ENCODE results near the gene SRRM5. TPM values are rescaled to one million over a fixed set of nuclear protein-coding genes. Genes with fewer than 3 reads are reported as not detected.

SRRM5 gene
- total and polyA plus RNA-seq, 2 experiments from 2014 or later: 0.08 TPM; not detected in 1

DNA sequence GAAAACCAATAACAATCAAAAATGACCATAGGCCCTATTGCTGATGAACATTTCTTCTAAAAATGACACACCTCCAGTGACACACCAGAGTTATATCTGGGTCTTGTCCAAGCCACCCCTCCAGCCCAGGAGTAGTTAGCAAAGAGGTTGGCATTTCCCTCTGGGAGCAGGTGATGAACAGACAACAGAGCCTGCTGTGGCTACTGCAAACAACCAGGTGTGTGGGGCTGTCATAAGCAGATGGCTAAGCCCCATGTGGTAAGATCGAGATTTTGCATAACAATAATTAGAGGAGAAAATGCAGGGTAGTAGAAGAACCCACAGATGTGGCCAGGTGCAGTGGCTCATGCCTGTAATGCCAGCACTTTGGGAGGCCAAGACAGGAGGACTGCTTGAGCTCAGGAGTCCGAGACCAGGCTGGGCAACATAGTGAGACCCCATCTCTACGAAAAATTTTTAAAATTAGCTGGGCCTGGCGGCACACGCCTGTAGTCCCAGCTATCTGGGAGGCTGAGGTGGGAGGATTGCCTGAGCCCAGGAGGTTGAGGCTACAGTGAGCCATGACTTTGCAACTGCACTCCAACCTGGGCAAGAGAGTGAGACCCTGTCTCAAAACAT lies 41.6 kb upstream of the SRRM5 start (continued):
- TF ChIP-seq, protein P1, sequence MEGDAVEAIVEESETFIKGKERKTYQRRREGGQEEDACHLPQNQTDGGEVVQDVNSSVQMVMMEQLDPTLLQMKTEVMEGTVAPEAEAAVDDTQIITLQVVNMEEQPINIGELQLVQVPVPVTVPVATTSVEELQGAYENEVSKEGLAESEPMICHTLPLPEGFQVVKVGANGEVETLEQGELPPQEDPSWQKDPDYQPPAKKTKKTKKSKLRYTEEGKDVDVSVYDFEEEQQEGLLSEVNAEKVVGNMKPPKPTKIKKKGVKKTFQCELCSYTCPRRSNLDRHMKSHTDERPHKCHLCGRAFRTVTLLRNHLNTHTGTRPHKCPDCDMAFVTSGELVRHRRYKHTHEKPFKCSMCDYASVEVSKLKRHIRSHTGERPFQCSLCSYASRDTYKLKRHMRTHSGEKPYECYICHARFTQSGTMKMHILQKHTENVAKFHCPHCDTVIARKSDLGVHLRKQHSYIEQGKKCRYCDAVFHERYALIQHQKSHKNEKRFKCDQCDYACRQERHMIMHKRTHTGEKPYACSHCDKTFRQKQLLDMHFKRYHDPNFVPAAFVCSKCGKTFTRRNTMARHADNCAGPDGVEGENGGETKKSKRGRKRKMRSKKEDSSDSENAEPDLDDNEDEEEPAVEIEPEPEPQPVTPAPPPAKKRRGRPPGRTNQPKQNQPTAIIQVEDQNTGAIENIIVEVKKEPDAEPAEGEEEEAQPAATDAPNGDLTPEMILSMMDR (conservative IDR thresholded peaks at IDR 0.05; ENCODE audit: low read depth in 2 of 2): no peak
- TF ChIP-seq, protein P2, sequence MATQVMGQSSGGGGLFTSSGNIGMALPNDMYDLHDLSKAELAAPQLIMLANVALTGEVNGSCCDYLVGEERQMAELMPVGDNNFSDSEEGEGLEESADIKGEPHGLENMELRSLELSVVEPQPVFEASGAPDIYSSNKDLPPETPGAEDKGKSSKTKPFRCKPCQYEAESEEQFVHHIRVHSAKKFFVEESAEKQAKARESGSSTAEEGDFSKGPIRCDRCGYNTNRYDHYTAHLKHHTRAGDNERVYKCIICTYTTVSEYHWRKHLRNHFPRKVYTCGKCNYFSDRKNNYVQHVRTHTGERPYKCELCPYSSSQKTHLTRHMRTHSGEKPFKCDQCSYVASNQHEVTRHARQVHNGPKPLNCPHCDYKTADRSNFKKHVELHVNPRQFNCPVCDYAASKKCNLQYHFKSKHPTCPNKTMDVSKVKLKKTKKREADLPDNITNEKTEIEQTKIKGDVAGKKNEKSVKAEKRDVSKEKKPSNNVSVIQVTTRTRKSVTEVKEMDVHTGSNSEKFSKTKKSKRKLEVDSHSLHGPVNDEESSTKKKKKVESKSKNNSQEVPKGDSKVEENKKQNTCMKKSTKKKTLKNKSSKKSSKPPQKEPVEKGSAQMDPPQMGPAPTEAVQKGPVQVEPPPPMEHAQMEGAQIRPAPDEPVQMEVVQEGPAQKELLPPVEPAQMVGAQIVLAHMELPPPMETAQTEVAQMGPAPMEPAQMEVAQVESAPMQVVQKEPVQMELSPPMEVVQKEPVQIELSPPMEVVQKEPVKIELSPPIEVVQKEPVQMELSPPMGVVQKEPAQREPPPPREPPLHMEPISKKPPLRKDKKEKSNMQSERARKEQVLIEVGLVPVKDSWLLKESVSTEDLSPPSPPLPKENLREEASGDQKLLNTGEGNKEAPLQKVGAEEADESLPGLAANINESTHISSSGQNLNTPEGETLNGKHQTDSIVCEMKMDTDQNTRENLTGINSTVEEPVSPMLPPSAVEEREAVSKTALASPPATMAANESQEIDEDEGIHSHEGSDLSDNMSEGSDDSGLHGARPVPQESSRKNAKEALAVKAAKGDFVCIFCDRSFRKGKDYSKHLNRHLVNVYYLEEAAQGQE (IDR thresholded peaks at IDR 0.05; ENCODE audit: unreplicated experiment): no peak
- TF ChIP-seq CREB1 (CRISPR knock-in tag; IDR thresholded peaks at IDR 0.05; ENCODE audit: low read depth) (no peak), STAT1 (IDR thresholded peaks at IDR 0.05; ENCODE audit: unreplicated experiment) (no peak), ZNF331 (CRISPR knock-in tag; IDR thresholded peaks at IDR 0.05; ENCODE audit: low read depth) (no peak), POLR2AphosphoS5 (IDR thresholded peaks at IDR 0.05; ENCODE audit: low read depth) (no peak), EZH2 (IDR thresholded peaks at IDR 0.05; ENCODE audit: low read depth, unreplicated experiment) (no peak)

DNA sequence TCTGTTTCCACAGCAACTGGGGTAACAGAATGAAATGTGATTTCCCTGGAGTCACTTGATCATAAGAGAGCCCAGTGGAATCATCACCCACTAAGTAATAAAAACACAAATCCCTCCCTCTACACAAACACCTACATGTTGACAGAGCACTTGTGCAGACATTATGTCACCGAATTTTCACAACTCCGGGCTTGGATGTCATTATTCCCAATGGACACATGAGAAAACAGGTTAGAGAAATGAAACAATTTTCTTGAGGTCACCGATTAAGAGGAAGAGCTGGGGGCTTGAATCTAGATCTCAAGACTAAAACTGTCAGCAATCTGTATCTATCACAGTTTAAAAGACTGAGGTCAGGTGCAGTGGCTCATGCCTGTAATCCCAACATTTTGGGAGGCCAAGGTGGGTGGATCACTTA lies 39.7 kb upstream of the SRRM5 start:
- 0 out of 2 replicates have a peak, but pooled peaks cover 10% of the 10 kb centered on the region for H3K79me2 ChIP-seq (replicated peaks; ENCODE audit: insufficient read depth)
- H3K9me3 Mint-ChIP-seq: no peaks in the 10 kb centered on the region
- no peaks in the 10 kb centered on the region; the same call in 1 of the 2 replicates for H4K20me1 ChIP-seq (replicated peaks; ENCODE audit: insufficient read depth)
- DNase-seq (ENCODE audit: low spot score): no peak
- H3K36me3 ChIP-seq (ENCODE audit: insufficient read depth): no peaks in the 10 kb centered on the region
- H3K36me3 Mint-ChIP-seq (ENCODE audit: low read depth): peaks cover 23% of the 10 kb centered on the region
- peaks cover 16% of the 10 kb centered on the region for H3K4me1 Mint-ChIP-seq
- ATAC-seq: no peak
- H3K4me2 ChIP-seq: no peak overlapping the region
- no peak overlapping the region for H2AFZ ChIP-seq
- no peaks in the 10 kb centered on the region; the same call in 1 of the 2 replicates for H3F3A ChIP-seq (replicated peaks; ENCODE audit: low read depth)
- H3K9me2 ChIP-seq (ENCODE audit: insufficient read depth): no peaks in the 10 kb centered on the region
- no peak overlapping the region for H3K27ac ChIP-seq (ENCODE audit: low read depth)
- H3K4me3 ChIP-seq: no peak overlapping the region
- H3K4me1 ChIP-seq (ENCODE audit: insufficient read depth): peaks cover 8% of the 10 kb centered on the region
- H3K27me3 ChIP-seq (ENCODE audit: insufficient read depth): no peaks in the 10 kb centered on the region
- peak overlapping the region; percentile 38 for H3K27ac Mint-ChIP-seq
- no peak overlapping the region; the same call in 2 of the 3 replicates for H3K4me3 Mint-ChIP-seq
- H3K27me3 Mint-ChIP-seq (ENCODE audit: insufficient read depth, low read depth, poor library complexity): peaks cover 8% of the 10 kb centered on the region
- TF ChIP-seq ZNF331 (CRISPR knock-in tag; IDR thresholded peaks at IDR 0.05; ENCODE audit: low read depth) (no peak), STAT1 (IDR thresholded peaks at IDR 0.05; ENCODE audit: unreplicated experiment) (no peak), EZH2phosphoT487 (IDR thresholded peaks at IDR 0.05; ENCODE audit: unreplicated experiment) (no peak), ZNF462 (CRISPR knock-in tag; IDR thresholded peaks at IDR 0.05) (no peak), ZNF114 (CRISPR knock-in tag; IDR thresholded peaks at IDR 0.05) (no peak), EZH2 (IDR thresholded peaks at IDR 0.05; ENCODE audit: low read depth, unreplicated experiment) (no peak)
- TF ChIP-seq, protein P1 (conservative IDR thresholded peaks at IDR 0.05; ENCODE audit: low read depth in 2 of 2): no peak
